Left kidney (tissue), 8 donors: ENCODE measurements around the gene FGF10. TPM values are rescaled to one million over a fixed set of nuclear protein-coding genes. Genes with fewer than 3 reads are reported as not detected.

ENCODE experiments used
- DNase-seq: peaks from one replicate; pipeline ENCODE4 v3.0.0-alpha.2; 2013
- long read RNA-seq, 8 donors: transcript quantifications; one replicate each; lab custom pipeline, GENCODE V29; 2026
- polyA plus RNA-seq: library from polyadenylated mRNA; unstranded; fragments of 120-200 nt; gene quantifications from one replicate; pipeline ENCODE4 v1.2.1, GENCODE V29; 2013; ENCODE audit not compliant: insufficient read length

Gene FGF10
- 8.7 TPM for polyA plus RNA-seq
- long read RNA-seq, donor 1: 0 reads
- long read RNA-seq, donor 2, partial matches to known transcripts: 0 of 3 reads
- long read RNA-seq, donor 2, other reads (novel, unspliced or antisense): 0 of 3 reads
- long read RNA-seq, donor 3, partial matches to known transcripts: 0 of 1 reads
- long read RNA-seq, donor 3, other reads (novel, unspliced or antisense): 0 of 1 reads
- long read RNA-seq, donor 4: 0 reads
- long read RNA-seq, donor 5, partial matches to known transcripts: 0 of 2 reads
- long read RNA-seq, donor 5, other reads (novel, unspliced or antisense): 0 of 2 reads
- long read RNA-seq, donor 6, partial matches to known transcripts: 0 of 4 reads
- long read RNA-seq, donor 6, other reads (novel, unspliced or antisense): 0 of 4 reads
- long read RNA-seq, donor 7, partial matches to known transcripts: 0 of 1 reads
- long read RNA-seq, donor 7, other reads (novel, unspliced or antisense): 0 of 1 reads
- long read RNA-seq, donor 8: 0 reads

DNA sequence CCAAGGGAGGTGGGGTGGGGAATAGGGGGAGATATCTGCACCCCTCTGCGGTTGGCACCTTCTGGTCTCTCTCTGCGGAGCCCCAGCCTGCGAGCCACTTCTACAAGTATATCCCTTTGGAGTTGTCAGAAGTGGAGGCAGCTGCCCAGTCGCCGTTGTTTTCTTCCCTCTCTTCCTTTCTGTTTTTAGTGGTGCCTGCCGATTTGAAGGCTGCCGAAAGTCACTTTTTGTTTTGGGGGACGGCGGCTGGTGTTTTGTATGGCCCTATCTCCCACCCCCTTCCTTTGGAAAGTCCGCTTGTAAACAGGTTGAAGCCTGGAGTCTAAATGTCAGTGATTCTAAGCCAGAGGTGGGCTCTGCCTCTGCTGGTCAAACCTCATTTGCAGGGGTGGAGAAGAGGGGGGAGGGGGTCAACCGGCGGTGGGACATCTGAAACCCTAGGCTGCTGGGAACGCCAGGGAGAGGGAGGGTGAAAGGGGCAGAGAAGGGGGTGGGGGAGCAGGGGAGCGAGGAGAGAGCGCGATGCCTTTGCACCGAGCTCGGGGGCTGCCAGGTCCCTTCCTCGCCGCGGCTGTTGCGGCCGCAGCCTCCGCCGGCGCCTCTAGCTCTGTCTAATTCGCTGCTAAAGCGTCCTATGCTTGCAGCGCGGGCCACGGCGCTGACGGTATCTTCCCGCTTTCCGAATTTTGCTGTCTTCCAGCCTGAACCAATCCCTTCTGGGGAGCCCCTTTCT lies at the start of gene FGF10:
FGF10 (minus strand) TSS at position 331 of the 733 bp plus-strand sequence. CDS start 738 bp downstream, outside the sequence.
- peak; percentile 81 for DNase-seq

DNA sequence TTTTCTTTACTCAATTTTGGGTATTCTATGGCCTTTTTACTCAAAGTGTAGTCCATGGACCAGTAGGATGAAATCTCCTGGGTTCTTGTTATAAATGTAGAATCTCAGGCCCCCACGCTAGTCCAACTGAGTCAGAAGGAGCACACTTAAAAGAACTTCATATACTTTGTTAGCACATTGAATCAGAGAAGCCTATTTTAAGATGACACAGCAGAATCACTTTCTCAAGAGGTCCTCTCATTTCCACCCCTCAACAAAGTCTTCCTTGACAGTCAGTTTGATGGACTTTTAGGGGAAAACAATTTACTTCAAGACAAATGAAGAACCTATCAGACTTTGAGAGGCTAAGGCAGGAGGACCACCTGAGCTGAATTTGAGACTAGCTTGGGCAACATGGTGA lies 37.7 kb upstream of the FGF10 start:
- no peak for DNase-seq

DNA sequence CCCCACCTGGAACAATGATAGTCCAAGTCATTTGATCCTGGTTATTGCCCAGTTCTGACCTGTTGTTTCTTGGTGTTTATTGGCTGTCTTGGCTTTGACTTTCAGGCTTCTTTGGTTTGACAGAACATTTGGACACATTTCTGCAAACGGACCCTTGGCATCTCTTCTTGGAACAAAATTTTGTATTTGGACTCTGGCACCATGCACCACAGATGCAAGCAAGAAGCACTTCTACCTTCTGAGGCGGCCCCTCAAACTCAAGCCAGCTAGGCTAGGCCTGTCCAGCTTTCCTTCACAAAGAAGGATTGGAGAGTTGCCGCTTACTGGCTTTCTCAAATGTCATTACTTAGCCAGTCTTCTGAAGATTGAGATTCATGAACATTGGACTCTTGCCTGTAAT lies 23.1 kb upstream of the FGF10 start:
- DNase-seq: no peak

DNA sequence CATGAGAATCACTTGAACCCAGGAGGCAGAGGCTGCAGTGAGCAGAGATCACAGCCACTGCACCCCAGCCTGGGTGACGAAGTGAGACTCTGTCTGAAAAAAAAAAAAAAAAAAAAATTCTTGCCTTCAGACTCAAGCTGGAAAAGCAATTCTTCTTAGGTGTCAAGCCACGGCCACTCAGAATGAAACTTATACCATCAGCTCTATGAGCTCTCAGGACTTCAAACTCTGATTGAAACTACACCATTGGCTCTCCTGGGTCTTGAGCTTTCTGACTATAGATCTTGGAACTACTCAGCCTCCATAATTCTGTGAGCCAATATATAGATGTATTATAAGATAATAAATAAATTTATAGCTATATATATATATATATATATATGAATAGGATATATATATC lies 12.9 kb upstream of the FGF10 start:
- no peak for DNase-seq

DNA sequence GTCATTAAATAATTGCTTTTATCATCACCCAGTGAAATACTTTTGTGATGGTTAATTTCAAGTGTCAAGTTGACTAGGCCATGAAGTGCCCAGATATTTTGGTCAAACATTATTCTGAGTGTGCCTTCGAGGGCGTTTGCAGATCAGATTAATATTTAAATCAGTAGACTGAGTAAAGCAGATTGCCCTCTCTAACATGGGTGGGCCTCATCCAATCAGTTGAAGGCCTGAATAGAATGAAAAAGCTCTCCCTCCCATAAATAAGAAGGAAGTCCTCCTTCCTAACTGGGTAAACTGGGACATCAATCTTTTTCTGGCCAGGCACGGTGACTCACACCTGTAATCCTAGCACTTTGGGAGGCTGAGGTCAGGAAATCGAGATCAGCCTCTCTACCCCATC lies 12.4 kb upstream of the FGF10 start:
- DNase-seq: no peak

DNA sequence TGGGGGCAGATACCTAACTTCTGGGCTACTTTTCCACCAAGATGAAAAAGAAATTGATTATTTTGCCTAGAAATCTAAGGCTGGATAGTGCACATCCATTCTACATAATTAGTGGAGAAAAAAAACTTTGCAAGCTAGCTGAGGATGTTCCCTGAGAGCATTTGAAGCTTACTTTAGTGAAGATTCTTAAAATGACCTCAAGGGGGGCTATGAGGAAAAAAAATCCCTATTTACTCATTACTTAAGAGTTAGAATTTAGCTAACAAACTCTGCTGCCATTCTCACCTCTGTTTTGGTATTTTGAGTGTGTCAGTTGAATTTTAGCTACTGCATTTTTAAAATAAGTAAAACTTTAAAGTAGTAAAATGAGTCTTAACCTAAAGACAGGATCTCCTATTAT lies 9.2 kb upstream of the FGF10 start:
- no peak for DNase-seq

DNA sequence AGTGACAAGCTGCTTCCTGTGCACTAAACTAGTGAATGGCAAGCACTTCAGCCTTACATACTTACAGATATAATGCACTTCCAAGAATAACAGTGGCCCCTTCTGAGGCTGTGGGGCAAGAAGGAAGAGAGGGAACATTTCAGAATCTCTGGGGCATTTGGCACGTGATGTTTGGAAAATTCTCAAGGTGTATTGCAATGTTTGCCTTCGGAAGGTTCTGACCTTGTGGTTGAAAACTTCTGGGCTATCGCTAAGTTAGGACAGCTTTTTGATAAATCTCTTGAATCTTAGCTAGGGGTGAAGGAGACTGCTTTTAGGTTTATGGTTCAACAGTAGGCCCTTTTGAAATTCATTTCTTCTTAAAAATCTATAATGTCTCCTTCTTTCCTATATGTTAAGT lies 7.1 kb upstream of the FGF10 start:
- DNase-seq: no peak

DNA sequence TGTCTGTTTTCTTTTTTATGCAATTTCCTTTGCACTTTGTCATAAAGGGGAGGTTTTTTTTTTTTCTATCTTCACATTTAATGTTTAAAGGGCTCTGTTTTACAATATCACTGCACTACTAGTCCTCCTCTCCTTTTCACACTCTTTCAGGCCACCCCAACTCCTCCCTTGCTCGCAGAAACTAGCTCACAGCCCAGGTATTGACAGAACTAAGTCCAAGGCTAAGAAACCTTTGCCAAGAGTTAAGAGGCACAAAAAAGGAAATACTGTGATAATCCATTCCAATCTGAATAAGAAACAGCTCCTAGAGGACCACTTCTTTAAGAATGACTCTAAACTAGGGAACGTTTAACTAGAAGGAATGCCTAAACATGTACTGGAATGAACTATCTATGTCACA lies 1.1 kb upstream of the FGF10 start:
- DNase-seq: no peak

DNA sequence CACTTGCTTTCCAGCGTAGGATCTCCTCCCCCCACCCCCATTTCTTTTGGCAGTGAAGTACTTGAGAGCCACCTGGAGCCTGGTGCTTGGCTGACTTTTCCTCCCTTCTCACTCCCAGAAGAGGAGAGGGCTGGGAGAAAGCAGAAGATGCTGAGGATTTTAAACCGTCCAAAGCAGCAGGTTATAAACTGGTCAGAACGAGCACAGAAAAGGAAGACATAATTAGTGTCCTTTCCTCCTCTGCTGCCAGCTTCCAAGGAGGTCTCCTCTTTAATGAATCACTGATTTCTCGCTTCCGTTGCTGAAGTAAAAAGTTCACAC lies 563 bp upstream of the FGF10 start:
- peak; percentile 52 for DNase-seq

DNA sequence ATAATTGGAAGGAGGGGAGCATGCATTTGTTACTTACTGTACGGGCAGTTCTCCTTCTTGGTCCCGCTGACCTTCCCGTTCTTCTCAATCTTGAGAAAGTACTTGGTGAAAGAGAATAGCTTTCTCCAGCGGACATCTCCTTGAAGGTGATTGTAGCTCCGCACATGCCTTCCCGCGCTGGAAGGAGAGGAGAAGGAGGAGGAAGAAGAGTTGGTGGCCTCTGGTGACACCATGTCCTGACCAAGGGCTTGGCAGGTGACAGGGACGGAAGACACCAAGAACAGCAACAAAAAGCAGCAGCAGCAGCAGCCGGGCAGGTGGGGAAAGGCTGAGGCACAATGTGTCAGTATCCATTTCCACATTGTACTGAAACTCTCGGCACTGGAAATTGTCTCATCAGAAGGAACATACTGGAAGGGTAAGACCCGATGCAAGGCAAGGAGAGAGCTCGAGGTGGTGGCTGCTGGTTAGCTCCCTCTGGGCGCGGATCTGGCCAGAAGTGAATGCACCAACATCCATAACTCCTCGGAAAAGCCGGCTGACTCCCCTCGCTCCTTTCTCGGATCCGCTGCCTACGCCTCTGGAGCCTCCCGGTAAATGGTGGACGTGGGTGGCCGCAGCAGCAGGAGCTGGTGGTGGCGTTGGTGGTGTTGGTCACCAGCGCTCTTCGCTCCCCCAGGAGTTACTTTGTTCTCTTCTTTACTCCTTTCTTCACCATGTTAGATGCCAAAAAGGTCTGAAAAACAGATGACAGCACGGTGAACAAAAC lies 715 bp downstream of the FGF10 start:
- DNase-seq: no peak

DNA sequence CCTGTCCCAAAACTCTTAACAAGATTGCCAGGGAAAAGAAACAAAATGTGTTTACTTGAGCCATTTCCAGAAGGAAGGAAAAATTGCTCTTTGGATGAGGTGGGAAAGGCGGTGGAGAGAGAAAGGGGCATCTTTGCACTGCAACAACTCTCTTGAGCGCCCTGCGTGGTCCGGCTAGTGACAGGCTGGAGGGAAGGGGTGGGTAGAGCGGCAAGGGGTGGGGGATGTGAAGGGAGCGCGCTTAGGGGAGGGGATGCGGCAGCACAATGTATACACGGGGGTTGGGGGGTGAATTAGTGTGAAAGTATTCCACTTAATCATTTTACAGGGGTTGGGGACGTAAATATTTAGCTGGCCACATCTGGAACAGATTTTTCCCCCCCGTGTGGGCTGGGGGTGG lies 1.3 kb downstream of the FGF10 start:
- no peak for DNase-seq

DNA sequence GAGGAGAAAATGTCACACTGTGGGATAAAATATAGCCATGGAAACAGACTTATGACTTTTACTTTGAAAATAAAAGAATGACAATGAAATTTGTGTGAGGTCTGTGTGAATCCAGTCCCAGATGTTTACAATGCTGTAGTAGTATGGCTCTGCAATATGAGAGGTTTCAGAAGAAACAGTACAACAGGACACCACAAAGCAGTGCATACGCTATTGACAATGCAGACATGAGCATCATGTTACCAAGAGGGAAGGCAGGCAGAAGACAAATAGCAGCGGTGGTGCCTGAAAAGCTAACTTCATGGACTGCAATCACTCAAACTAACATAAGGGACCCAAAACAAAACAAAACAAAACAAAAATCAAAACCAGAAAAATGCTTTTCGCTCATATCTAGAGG lies 1.8 kb downstream of the FGF10 start:
- no peak for DNase-seq

DNA sequence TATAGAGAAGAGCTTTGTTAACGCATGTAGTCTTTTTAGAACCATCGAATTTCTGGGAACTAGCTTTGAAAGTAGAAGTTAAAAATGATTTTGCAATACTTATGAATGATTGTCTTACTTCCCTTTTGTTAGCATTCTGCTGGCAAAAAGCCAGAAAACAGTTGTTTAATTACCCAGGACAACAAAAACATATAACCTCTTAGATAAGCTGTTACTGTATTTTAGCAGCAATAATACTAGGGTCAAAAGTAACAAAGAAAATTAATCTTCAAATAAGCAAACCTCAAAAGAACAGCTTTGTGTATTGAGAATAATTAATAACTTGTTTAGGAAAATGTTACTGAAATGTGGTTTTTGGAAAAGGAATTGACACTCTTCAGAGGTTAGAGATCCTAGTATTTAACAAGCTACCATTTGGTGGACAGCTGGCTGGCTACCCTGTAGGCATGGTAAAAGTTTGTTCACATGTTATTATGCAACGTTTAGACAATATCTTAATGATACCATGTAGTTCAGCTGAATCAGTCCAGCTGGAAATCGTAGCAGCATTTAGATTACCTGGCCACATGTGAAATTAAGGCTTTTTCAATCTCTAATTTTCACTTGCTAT lies 3.8 kb downstream of the FGF10 start:
- no peak for DNase-seq

DNA sequence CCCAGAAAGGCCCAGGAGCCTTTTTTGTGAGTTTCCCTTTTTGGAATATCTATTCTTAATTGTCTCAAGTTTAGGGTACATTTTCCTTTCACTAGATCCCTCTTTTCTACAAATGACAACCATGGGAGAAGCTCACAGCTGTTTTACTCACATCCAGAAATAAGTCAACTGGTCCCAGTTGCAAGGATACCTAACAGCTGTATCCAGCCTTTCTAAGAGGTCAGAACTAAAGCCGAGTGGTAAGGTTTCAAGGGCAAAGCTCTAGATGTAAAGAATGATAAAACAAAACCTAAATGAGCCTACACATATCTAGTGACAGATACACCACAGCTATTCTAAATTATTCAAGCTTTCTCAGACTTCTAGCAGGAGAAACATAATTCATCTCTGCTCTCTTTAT lies 4.4 kb downstream of the FGF10 start:
- no peak for DNase-seq

DNA sequence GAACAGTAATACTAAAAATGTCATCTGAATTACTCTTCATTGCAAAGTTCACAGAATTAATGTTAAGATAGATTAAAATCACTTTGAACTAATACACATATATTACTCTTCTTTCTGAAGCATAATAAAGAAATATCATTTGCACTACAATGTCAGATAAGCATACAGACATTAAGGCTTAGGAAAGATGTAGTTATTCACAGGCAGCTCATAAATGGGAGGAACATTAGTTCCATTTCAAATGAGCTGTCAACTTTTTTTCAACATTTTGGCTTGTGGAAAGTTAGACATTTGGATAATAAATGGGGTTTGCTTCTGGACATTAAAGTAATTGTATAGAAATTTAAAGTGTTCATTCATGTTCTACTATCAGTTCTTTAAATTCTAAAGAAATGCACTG lies 6.3 kb downstream of the FGF10 start:
- DNase-seq: no peak

DNA sequence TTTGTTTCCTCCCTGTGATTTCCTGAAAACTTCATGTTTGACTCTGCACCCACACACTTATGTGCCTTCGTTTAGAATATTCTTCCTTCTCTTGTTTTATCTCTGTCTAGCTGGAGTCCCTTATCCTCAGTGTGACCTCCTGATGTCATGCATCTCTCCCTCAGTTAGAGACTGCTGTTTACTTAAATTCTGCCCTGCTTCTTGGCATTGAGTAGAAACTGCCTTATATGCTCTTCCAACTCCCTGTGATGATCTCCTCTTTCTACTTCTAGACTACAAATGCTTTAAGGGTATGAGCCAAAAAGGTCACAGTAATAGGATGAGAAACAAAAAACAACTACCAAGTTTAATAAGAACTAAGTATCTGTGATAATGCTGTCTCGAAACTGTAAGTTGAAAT lies 12.2 kb downstream of the FGF10 start:
- DNase-seq: no peak

DNA sequence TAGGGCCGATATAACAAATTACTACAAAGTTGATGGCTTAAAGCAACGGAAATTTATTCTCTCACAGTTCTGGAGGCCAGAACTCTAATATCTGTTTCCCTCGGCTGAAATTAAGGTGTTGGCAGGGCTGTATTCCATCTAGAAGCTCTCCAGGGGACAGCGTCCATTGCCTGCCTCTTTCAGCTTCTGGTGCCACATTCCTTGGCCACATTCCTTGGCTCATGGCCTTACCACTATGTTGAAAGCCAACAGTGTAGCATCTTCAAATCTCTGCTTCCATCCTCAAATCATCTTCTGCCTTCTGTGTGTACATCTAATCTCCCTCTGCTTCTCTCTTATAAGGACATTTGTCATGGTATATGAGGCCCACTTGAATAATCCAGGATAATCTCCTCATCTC lies 17.2 kb downstream of the FGF10 start:
- DNase-seq: no peak

DNA sequence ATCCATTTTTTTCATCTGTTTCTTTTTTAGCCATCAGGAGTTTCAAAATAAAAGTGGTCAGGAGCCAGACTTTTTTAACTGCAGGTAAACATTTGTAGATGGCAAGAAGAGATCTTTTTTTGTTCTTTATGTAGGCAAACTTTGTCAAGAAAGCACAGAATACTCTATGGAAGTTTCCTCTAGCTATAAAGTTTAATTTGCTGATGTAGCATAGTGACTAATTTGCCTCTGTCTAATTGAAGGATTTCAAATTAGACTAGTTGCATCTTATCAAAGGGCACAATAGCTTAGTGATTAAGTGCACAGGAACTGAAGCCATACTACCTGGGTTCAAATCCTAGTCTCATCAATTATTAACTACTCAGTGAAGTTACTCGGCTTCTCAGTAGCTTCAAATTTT lies 22.0 kb downstream of the FGF10 start:
- DNase-seq: no peak

DNA sequence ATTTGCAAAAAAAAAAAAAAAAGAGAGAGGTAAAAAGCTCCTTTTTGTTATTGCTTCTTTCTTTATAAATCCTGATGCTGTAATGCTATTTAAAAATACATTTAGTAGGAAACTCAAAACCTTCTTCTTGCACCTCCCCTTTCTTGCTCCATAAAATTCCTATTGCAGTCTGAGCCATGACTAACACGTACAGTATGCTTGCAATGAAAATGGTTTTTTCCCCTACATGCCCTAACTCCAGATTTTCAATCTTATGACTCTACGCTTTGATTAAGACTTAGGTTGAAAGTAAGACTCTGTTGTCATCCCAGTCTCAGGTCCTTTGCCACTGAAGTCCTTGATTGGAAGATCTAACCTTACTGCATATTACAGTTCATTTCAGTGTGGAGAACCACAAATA lies 23.9 kb downstream of the FGF10 start:
- DNase-seq: no peak

DNA sequence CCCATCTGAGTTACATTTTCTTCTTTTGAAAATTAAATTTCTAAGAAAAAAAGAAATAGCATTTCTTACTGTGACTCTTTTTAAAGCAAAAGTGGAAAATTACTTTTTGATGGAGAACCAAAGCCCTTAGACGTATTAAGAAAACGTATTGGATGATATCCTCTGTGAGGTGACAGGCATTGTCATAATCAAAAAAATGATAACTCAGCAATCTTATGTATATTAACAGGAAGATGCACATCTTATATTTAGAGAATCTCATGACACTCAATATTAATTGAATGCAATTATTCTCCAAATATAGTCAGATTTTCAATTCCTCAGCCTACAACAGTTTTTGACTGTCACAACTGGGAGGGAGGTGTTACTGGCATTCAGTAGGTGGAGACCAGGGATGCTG lies 25.1 kb downstream of the FGF10 start:
- DNase-seq: no peak

DNA sequence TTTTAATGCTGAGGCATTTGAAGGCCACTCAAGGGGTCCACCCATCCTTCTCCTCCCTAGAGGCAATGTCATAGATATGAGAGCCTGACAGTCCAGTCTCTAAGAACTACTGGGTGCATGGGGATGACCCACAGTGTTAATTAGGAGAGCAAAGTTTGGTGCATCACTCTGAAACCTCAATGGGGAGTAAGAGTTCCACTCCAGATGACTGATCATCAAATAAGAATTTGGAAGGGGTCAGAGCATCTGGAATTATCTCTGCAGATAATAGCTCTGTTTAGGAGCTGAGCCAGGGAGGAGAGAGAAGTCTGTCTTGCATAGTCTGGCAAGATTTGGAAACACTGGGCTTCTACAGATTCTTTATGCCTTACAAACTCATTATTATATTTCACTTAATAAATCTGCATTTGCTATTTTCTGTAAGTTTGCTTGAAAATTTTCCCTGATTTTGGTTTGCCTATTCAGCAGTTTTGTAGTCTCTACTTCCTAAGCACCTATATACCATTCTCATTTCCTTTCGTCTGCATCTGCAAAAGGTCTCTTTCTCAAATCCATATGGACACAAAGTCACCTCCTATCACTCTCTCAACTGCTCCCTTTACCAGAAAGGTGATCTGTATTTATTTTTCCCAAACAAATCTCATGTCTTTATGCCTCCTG lies 27.7 kb downstream of the FGF10 start:
- DNase-seq: no peak

DNA sequence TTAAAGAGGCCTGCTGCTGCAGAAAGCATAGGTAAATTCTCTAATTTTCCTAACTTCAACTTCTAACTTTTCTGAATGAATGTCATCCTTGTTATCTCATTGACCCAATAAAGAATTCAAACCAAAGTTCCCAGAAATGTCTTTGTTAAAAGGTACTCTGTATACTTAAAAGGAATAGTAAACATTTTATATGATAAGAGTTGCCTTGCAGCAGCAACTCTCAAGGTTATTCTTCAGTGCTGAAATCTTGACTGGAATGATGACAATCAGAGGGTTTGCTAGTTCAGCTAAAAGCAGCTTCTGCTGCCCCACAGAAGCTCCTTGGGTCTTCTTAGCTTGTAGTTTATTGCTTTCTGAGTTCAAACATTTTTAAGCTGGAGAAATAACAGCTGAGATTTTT lies 28.3 kb downstream of the FGF10 start:
- DNase-seq: no peak
